ENCODE results near the gene PFKFB3. TPM values are rescaled to one million over a fixed set of nuclear protein-coding genes. Genes with fewer than 3 reads are reported as not detected.
A peak's percentile ranks its signal among the peaks of the same experiment; 100 is the strongest.

The PFKFB3 gene
- total RNA-seq, 1 experiment from 2014 or later, result 36.8 TPM

GRCh38 chr10:6227346-6227745 is 24.6 kb downstream of the PFKFB3 start:
- Histone ChIP-seq H3K27ac (ENCODE audit: insufficient read length, low read depth, low read length) (no peak overlapping the region), H3K18ac (ENCODE audit: insufficient read length, low read depth, low read length) (no peak overlapping the region), H3K79me1 (ENCODE audit: insufficient read depth, low read depth, low read length, poor library complexity, severe bottlenecking) (peaks cover 3% of the 10 kb centered on the region), H3K23ac (ENCODE audit: insufficient read length, low read depth, low read length) (no peak overlapping the region), H2BK120ac (ENCODE audit: low read depth, low read length, poor library complexity, severe bottlenecking) (no peak overlapping the region), H3T11ph (ENCODE audit: low read length) (no peak overlapping the region), H3K4ac (ENCODE audit: low read depth, low read length) (no peak overlapping the region), H3K79me2 (ENCODE audit: insufficient read depth, low read length) (no peaks in the 10 kb centered on the region), H2BK20ac (ENCODE audit: low read depth, low read length, poor library complexity, severe bottlenecking) (no peak overlapping the region), H4K91ac (ENCODE audit: insufficient read length, low read depth, low read length) (no peak overlapping the region), H3K14ac (ENCODE audit: insufficient read depth, low read length) (no peak overlapping the region), H3K27me3 (ENCODE audit: insufficient read depth, low read length) (no peaks in the 10 kb centered on the region), H2BK12ac (ENCODE audit: insufficient read length, low read depth, low read length) (no peak overlapping the region), H2AFZ (ENCODE audit: low read length) (no peak overlapping the region), H3K9ac (ENCODE audit: extremely low read depth, insufficient read length, low read length) (no peak overlapping the region), H3K4me2 (ENCODE audit: insufficient read depth, insufficient read length, low read length) (no peak overlapping the region), H2BK15ac (ENCODE audit: low read depth, low read length) (no peak overlapping the region), H3K56ac (ENCODE audit: insufficient read length, low read depth, low read length) (no peak overlapping the region), H2BK5ac (ENCODE audit: insufficient read length, low read length) (no peak overlapping the region), H4K5ac (ENCODE audit: insufficient read length, low read depth, low read length) (no peak overlapping the region), H3K9me3 (ENCODE audit: control insufficient read depth, low read depth, low read length) (no peaks in the 10 kb centered on the region), H2AK5ac (ENCODE audit: insufficient read length, low read length) (no peak overlapping the region), H3K4me1 (ENCODE audit: insufficient read depth, low read length) (no peaks in the 10 kb centered on the region), H3K23me2 (ENCODE audit: insufficient read length, low read depth, low read length, poor library complexity, severe bottlenecking) (no peaks in the 10 kb centered on the region), H4K20me1 (ENCODE audit: control insufficient read depth, insufficient read depth, insufficient read length) (no peaks in the 10 kb centered on the region), H4K8ac (replicated peaks; ENCODE audit: insufficient read length, low read depth, low read length) (no peak overlapping the region)
- no peak for DNase-seq
- Mint-ChIP-seq H3K4me1 (no peaks in the 10 kb centered on the region), H3K36me3 (ENCODE audit: insufficient read depth in 1 of 3, low read depth in 3 of 3) (peaks cover 44 to 92% (median 91%) of the 10 kb centered on the region in 3 experiments; a peak in 6 of 7 replicates), H3K9me3 (no peaks in the 10 kb centered on the region), H3K27ac (0 out of 7 replicates have a peak overlapping the region, but pooled peaks of 1 of the 3 experiments have one; percentile 73), H3K4me3 (no peak overlapping the region), H3K27me3 (ENCODE audit: low read depth) (no peaks in the 10 kb centered on the region)
- TF ChIP-seq CTCF (conservative IDR thresholded peaks at IDR 0.05), result no peak
- no CpG with 5 or more reads among the region's 9 CpGs for WGBS (ENCODE audit: extremely low coverage, insufficient read length, low lambda C conversion rate)

All from H9 (cell line).